ENCODE data around the gene CFAP119. TPM values are rescaled to one million over a fixed set of nuclear protein-coding genes. Genes with fewer than 3 reads are reported as not detected.
A peak's percentile ranks its signal among the peaks of the same experiment; 100 is the strongest.

The CFAP119 gene
- total and polyA plus RNA-seq, 10 of the 15 experiments (the other 5 are each of a cell fraction or from before 2014, with no cell fraction given): 2.2 to 9.4 (median 4.3) TPM

GRCh38 chr16:30775392-30776188 lies 13.7 kb upstream of the CFAP119 start (continued):
- no peak for TF ChIP-seq REST (IDR thresholded peaks at IDR 0.05; ENCODE audit: low read depth, low read length)
- TF ChIP-seq HDAC2 (IDR thresholded peaks at IDR 0.05): no peak
- TF ChIP-seq YY1 (IDR thresholded peaks at IDR 0.05; ENCODE audit: low read depth, low read length): peak; percentile 94
- TF ChIP-seq BACH1 (IDR thresholded peaks at IDR 0.05; ENCODE audit: borderline replicate concordance): 0 out of 2 replicates have a peak, but pooled peaks have one; percentile 24
- TF ChIP-seq ZNF592 (IDR thresholded peaks at IDR 0.05): no peak
- TF ChIP-seq SREBF2 (IDR thresholded peaks at IDR 0.05; ENCODE audit: low read length): no peak
- TF ChIP-seq ZNF217 (IDR thresholded peaks at IDR 0.05): no peak
- TF ChIP-seq TCF12 (IDR thresholded peaks at IDR 0.05; ENCODE audit: low read depth, low read length): no peak
- peak; percentile 37; the same call in 1 of the 2 replicates for TF ChIP-seq SIN3A (IDR thresholded peaks at IDR 0.05; ENCODE audit: low read depth, low read length)
- TF ChIP-seq NKRF (conservative IDR thresholded peaks at IDR 0.05): no peak
- no peak for TF ChIP-seq NFYB (IDR thresholded peaks at IDR 0.05; ENCODE audit: insufficient read depth, low read depth, low read length)
- no peak for TF ChIP-seq FOS (IDR thresholded peaks at IDR 0.05; ENCODE audit: borderline replicate concordance, extremely low read depth, insufficient read length)
- peak; percentile 88 for TF ChIP-seq HCFC1 (IDR thresholded peaks at IDR 0.05; ENCODE audit: low read length)
- TF ChIP-seq RFX5 (IDR thresholded peaks at IDR 0.05; ENCODE audit: low read depth, low read length): no peak
- TF ChIP-seq CEBPZ (IDR thresholded peaks at IDR 0.05; ENCODE audit: low read depth, low read length): no peak
- peak; percentile 65; the same call in 1 of the 2 replicates for TF ChIP-seq POLR2AphosphoS2 (IDR thresholded peaks at IDR 0.05; ENCODE audit: low read depth, low read length)
- no peak for TF ChIP-seq ATF7 (IDR thresholded peaks at IDR 0.05; ENCODE audit: low read depth)

Data from GM12878 (cell line).